Astrocyte (in vitro differentiated cells and primary cell): Measurements from ENCODE around the gene MEGF10. TPM values are rescaled to one million over a fixed set of nuclear protein-coding genes. Genes with fewer than 3 reads are reported as not detected.
"Not testable (repeated sequence)": the region's sequence is repeated elsewhere in the genome, so short reads cannot be mapped to it uniquely, and the experiment has no call there.

Experiments
- DNase-seq: peaks from one replicate; pipeline ENCODE4 v3.0.0-alpha.2; 2010; ENCODE audit warnings: low read depth
- FAIRE-seq: peaks from 2 replicates; lab custom pipeline; 2011; peaks lifted over from hg19 to GRCh38; lab: Jason Lieb, UNC
- H2AFZ ChIP-seq: 2 replicates; pipeline ENCODE4 v1.6.0; 2012; ENCODE audit warnings: low read depth, low read length, inconsistent platforms
- H3K27ac ChIP-seq: 2 replicates; pipeline ENCODE4 v1.5.1; 2011; ENCODE audit warnings: low read depth, low read length, inconsistent platforms
- H3K27me3 ChIP-seq: 2 replicates; pipeline ENCODE4 v1.6.0; 2011; ENCODE audit warnings: low read length, inconsistent platforms; ENCODE audit not compliant: insufficient read depth
- H3K36me3 ChIP-seq: 2 replicates; pipeline ENCODE4 v1.5.1; 2011; ENCODE audit warnings: low read length, inconsistent platforms; ENCODE audit not compliant: insufficient read depth
- H3K4me1 ChIP-seq: 2 replicates; pipeline ENCODE4 v1.5.1; 2011; ENCODE audit warnings: low read length, inconsistent platforms; ENCODE audit not compliant: insufficient read depth
- H3K4me2 ChIP-seq: 2 replicates; pipeline ENCODE4 v1.6.0; 2012; ENCODE audit warnings: low read length, inconsistent platforms
- H3K4me3 ChIP-seq: 2 replicates; pipeline ENCODE4 v1.5.1; 2011; ENCODE audit warnings: low read depth, mild to moderate bottlenecking, low read length, inconsistent platforms; ENCODE audit not compliant: insufficient read depth
- H3K79me2 ChIP-seq: 2 replicates; pipeline ENCODE4 v1.6.0; 2012; ENCODE audit warnings: mild to moderate bottlenecking, low read length, inconsistent platforms; ENCODE audit not compliant: insufficient read depth
- H3K9ac ChIP-seq: 2 replicates; pipeline ENCODE4 v1.6.0; 2012; ENCODE audit warnings: mild to moderate bottlenecking, low read length, inconsistent platforms
- H3K9me3 ChIP-seq: 2 replicates; pipeline ENCODE4 v1.5.1; 2012; ENCODE audit warnings: low read depth, mild to moderate bottlenecking, low read length, inconsistent platforms; ENCODE audit not compliant: insufficient read depth
- H4K20me1 ChIP-seq: 2 replicates; pipeline ENCODE4 v1.6.0; 2012; ENCODE audit warnings: low read length, inconsistent platforms; ENCODE audit not compliant: insufficient read depth
- H3K27ac Mint-ChIP-seq: one replicate; pipeline ENCODE4 v1.8.0; 2021; ENCODE audit warnings: mild to moderate bottlenecking, mixed read lengths; ENCODE audit not compliant: unreplicated experiment
- H3K27me3 Mint-ChIP-seq: one replicate; pipeline ENCODE4 v1.8.0; 2021; ENCODE audit warnings: low read depth, mixed read lengths; ENCODE audit not compliant: unreplicated experiment
- H3K36me3 Mint-ChIP-seq: one replicate; pipeline ENCODE4 v1.8.0; 2021; ENCODE audit warnings: low read depth, mixed read lengths; ENCODE audit not compliant: unreplicated experiment
- H3K4me1 Mint-ChIP-seq: one replicate; pipeline ENCODE4 v1.8.0; 2021; ENCODE audit warnings: low read depth, mixed read lengths; ENCODE audit not compliant: unreplicated experiment
- H3K4me3 Mint-ChIP-seq: one replicate; pipeline ENCODE4 v1.8.0; 2021; ENCODE audit warnings: mild to moderate bottlenecking, moderate library complexity, mixed read lengths; ENCODE audit not compliant: unreplicated experiment
- H3K9me3 Mint-ChIP-seq: one replicate; pipeline ENCODE4 v1.8.0; 2021; ENCODE audit warnings: mild to moderate bottlenecking, mixed read lengths; ENCODE audit not compliant: unreplicated experiment
- EZH2 ChIP-seq: IDR thresholded peaks from 2 replicates; pipeline ENCODE4 v1.6.1; 2012; ENCODE audit warnings: mild to moderate bottlenecking, low read length, inconsistent platforms; ENCODE audit not compliant: insufficient read depth
- total RNA-seq: library from RNA; stranded (reverse); gene quantifications from 2 replicates; pipeline ENCODE4 v1.2.1, GENCODE V29; 2021
- TF ChIP-seq, protein P1 (sequence below): IDR thresholded peaks from 2 replicates; pipeline ENCODE4 v1.5.1; 2011; ENCODE audit warnings: low read depth, mild to moderate bottlenecking, inconsistent platforms, low read length, moderate library complexity; ENCODE audit not compliant: insufficient read depth

The MEGF10 gene
- total RNA-seq, 1 donor from 2014 or later, result 15.8 TPM

DNA sequence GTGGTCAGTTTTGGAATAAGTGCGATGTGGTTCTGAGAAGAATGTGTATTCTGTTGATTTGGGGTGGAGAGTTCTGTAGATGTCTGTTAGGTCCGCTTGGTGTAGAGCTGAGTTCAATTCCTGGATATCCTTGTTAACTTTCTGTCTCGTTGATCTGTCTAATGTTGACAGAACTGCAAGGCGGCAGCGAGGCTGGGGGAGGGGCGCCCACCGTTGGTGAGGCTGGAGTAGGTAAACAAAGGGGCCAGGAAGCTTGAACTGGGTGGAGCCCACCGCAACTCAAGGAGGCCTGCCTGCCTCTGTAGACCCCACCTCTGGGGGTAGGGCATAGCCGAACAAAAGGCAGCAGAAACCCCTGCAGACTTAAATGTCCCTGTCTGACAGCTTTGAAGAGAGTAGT, 22.3 kb upstream of the MEGF10 start:
- not testable (repeated sequence) for H3K36me3 Mint-ChIP-seq, H3K27ac Mint-ChIP-seq, H3K36me3 ChIP-seq, FAIRE-seq, H3K4me1 ChIP-seq, H3K9ac ChIP-seq, H3K4me2 ChIP-seq, H3K4me3 Mint-ChIP-seq, H2AFZ ChIP-seq, H3K27me3 Mint-ChIP-seq, H3K4me1 Mint-ChIP-seq, H3K79me2 ChIP-seq, H3K4me3 ChIP-seq, H3K9me3 ChIP-seq, H3K27ac ChIP-seq, H3K27me3 ChIP-seq, DNase-seq, H4K20me1 ChIP-seq
- peaks cover 12% of the 10 kb centered on the region for H3K9me3 Mint-ChIP-seq

DNA sequence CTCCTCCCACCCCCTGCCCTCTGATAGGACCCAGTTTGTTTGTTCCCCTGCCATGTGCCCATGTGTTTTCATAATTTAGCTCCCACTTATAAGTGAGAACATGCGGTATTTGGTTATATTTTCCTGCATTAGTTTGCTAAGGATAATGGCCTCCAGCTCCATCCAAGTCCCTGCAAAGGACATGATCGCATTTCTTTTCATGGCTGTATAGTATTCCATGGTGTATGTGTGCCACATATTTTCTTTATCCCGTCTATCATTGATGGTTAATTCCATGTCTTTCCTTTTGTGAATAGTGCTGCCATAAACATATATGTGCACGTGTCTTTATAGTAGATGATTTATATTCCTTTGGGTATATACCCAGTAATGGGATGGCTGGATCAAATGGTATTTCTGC, 19.9 kb upstream of the MEGF10 start:
- H3K4me3 Mint-ChIP-seq, H3K4me2 ChIP-seq, H3K36me3 ChIP-seq, H3K27me3 Mint-ChIP-seq, H3K27ac ChIP-seq, H3K4me1 Mint-ChIP-seq, DNase-seq, H3K9ac ChIP-seq, H3K79me2 ChIP-seq, H3K4me1 ChIP-seq, H2AFZ ChIP-seq, H3K27ac Mint-ChIP-seq, FAIRE-seq, H3K9me3 ChIP-seq, H3K36me3 Mint-ChIP-seq, H3K4me3 ChIP-seq, H4K20me1 ChIP-seq, H3K27me3 ChIP-seq: not testable (repeated sequence)
- H3K9me3 Mint-ChIP-seq, result peaks cover 12% of the 10 kb centered on the region

DNA sequence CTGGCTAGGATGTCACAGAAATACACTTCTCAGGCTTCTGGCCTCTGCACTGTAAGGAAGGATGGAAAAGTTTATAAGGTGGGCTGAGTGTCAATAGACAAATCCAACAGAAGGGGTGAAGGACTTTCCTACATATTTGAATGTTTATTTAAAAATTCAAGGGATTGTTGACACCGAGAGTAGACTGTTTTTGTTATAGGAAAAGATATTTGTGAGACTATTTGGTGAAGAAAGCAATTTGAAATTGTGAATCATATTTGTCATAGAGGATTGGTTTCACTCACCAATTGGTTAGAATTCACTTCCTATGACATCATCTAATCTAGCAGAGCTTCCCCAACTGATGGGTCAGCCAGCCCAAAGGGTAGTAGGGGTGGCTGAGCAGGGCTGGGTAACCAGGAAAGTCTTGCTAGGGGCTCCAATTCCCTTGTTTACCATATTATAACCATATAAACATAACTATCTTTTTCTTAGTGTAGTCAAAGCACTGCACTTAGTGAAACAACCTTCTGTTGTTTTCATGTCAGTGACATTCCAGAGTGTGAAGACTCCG, 14.9 kb upstream of the MEGF10 start:
- Histone ChIP-seq H3K36me3 (no peaks in the 10 kb centered on the region), H4K20me1 (no peaks in the 10 kb centered on the region), H2AFZ (no peak overlapping the region), H3K4me2 (no peak overlapping the region), H3K79me2 (no peaks in the 10 kb centered on the region), H3K4me3 (no peak overlapping the region), H3K9ac (no peak overlapping the region), H3K9me3 (no peaks in the 10 kb centered on the region), H3K4me1 (no peaks in the 10 kb centered on the region), H3K27ac (no peak overlapping the region), H3K27me3 (peaks cover 8% of the 10 kb centered on the region)
- Mint-ChIP-seq H3K36me3 (no peaks in the 10 kb centered on the region), H3K4me3 (no peak overlapping the region), H3K27ac (no peak overlapping the region), H3K27me3 (no peaks in the 10 kb centered on the region), H3K4me1 (peaks cover 8% of the 10 kb centered on the region), H3K9me3 (no peaks in the 10 kb centered on the region)
- DNase-seq, result no peak
- TF ChIP-seq, protein P1, sequence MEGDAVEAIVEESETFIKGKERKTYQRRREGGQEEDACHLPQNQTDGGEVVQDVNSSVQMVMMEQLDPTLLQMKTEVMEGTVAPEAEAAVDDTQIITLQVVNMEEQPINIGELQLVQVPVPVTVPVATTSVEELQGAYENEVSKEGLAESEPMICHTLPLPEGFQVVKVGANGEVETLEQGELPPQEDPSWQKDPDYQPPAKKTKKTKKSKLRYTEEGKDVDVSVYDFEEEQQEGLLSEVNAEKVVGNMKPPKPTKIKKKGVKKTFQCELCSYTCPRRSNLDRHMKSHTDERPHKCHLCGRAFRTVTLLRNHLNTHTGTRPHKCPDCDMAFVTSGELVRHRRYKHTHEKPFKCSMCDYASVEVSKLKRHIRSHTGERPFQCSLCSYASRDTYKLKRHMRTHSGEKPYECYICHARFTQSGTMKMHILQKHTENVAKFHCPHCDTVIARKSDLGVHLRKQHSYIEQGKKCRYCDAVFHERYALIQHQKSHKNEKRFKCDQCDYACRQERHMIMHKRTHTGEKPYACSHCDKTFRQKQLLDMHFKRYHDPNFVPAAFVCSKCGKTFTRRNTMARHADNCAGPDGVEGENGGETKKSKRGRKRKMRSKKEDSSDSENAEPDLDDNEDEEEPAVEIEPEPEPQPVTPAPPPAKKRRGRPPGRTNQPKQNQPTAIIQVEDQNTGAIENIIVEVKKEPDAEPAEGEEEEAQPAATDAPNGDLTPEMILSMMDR, result no peak
- TF ChIP-seq EZH2, result no peak
- no peak for FAIRE-seq
